GM12878 (cell line): ENCODE data around the gene RALGAPA2. TPM values are rescaled to one million over a fixed set of nuclear protein-coding genes. Genes with fewer than 3 reads are reported as not detected.

Experiments used
- ATAC-seq: fragments of 200-7000 bp; cut with Tn5 transposase; 3 replicates; pipeline ENCODE4 v1.9.1; 2020; ENCODE audit warnings: mild to moderate bottlenecking, moderate library complexity
- BruUV-seq: library from RNA; stranded (reverse); fragments of 400-500 nt; replicated peaks from 2 replicates; lab custom pipeline; 2021; lab: Mats Ljungman, UMichigan
- CTCF ChIA-PET: fragments of 300-600 bp; sonication (Branson Sonifier 250); formaldehyde crosslinking; extraction: SDS; loops from one replicate; lab custom pipeline; 2021; ENCODE audit warnings: inconsistent platforms; lab: Yijun Ruan, JAX
- POLR2A ChIA-PET: fragments of 350-600 bp; formaldehyde crosslinking; extraction: SDS; loops from one replicate; lab custom pipeline; 2021; ENCODE audit warnings: inconsistent platforms; lab: Charles Lee
- RAD21 ChIA-PET: fragments of 300-600 bp; sonication (Branson Sonifier 250); formaldehyde crosslinking; loops from one replicate; lab custom pipeline; 2023; ENCODE audit warnings: antibody characterized with exemption; ENCODE audit not compliant: unreplicated experiment; lab: Charles Lee
- SMC1A ChIA-PET: fragments of 300-600 bp; sonication (Branson Sonifier 250); formaldehyde crosslinking; loops from one replicate; lab custom pipeline; 2023; ENCODE audit not compliant: unreplicated experiment, uncharacterized antibody; lab: Charles Lee
- DNase-seq: peaks from one replicate; pipeline ENCODE4 v3.0.0-alpha.2; 2011; ENCODE audit warnings: low read depth, low spot score
- FAIRE-seq: peaks from 3 replicates; lab custom pipeline; 2011; peaks lifted over from hg19 to GRCh38; lab: Jason Lieb, UNC
- H2AFZ ChIP-seq: 2 replicates; pipeline ENCODE4 v1.6.0; 2011; ENCODE audit warnings: low read depth, low read length, control low read depth; ENCODE audit not compliant: control insufficient read depth
- H3K27ac ChIP-seq: 2 replicates; pipeline ENCODE4 v1.5.1; 2011; ENCODE audit warnings: control low read depth; ENCODE audit not compliant: control insufficient read depth, insufficient read depth
- H3K27me3 ChIP-seq, 2 experiments: replicated peaks in 1 of 2; 2 replicates each; pipeline versions ENCODE4 v1.6.0 to v1.6.1; 2011; ENCODE audit warnings: low read length in 1 of 2; ENCODE audit not compliant: control insufficient read depth in 2 of 2, insufficient read depth in 2 of 2
- H3K36me3 ChIP-seq, 2 experiments: 2 replicates each; pipeline ENCODE4 v1.5.1; 2011; ENCODE audit warnings: low read length in 1 of 2; ENCODE audit not compliant: control insufficient read depth in 2 of 2, insufficient read depth in 2 of 2
- H3K4me1 ChIP-seq: 2 replicates; pipeline ENCODE4 v1.6.1; 2011; ENCODE audit warnings: mild to moderate bottlenecking, low read length, moderate library complexity, mixed read lengths; ENCODE audit not compliant: control insufficient read depth, insufficient read depth
- H3K4me2 ChIP-seq: 2 replicates; pipeline ENCODE4 v1.6.0; 2011; ENCODE audit warnings: control low read depth; ENCODE audit not compliant: control insufficient read depth, insufficient read depth
- H3K4me3 ChIP-seq: fragments of 200-600 bp; sonication (generic); 2 replicates; pipeline ENCODE4 v1.5.1; 2016
- H3K79me2 ChIP-seq: 2 replicates; pipeline ENCODE4 v1.6.0; 2011; ENCODE audit warnings: low read length; ENCODE audit not compliant: control insufficient read depth, insufficient read depth
- H3K9ac ChIP-seq: 2 replicates; pipeline ENCODE4 v1.8.0; 2011; ENCODE audit warnings: low read length, control low read depth, mixed read lengths; ENCODE audit not compliant: control insufficient read depth, insufficient read depth
- H3K9me3 ChIP-seq: replicated peaks from 3 replicates; pipeline ENCODE4 v1.5.1; 2011; ENCODE audit warnings: mild to moderate bottlenecking, low read length; ENCODE audit not compliant: control insufficient read depth, insufficient read depth
- H4K20me1 ChIP-seq: 2 replicates; pipeline ENCODE4 v1.6.0; 2011; ENCODE audit not compliant: control insufficient read depth, insufficient read depth
- BMI1 ChIP-seq: fragments of 450-650 bp; IDR thresholded peaks from 2 replicates; pipeline ENCODE4 v1.6.1; 2016; ENCODE audit warnings: mild to moderate bottlenecking, moderate library complexity, borderline replicate concordance
- GABPA ChIP-seq: IDR thresholded peaks from 2 replicates; pipeline ENCODE4 v1.6.1; 2014; ENCODE audit warnings: antibody characterized with exemption, low read depth, mild to moderate bottlenecking, inconsistent platforms
- MTA2 ChIP-seq: fragments of 450-650 bp; IDR thresholded peaks from 2 replicates; pipeline ENCODE4 v1.6.1; 2016; ENCODE audit warnings: low read depth, mild to moderate bottlenecking, moderate library complexity
- MXI1 ChIP-seq: fragments of 150-350 bp; IDR thresholded peaks from 2 replicates; pipeline ENCODE4 v1.6.1; 2011; ENCODE audit warnings: low read depth, mild to moderate bottlenecking, inconsistent platforms, low read length, improper control_type of control experiment
- NRF1 ChIP-seq: conservative IDR thresholded peaks from 2 replicates; pipeline ENCODE4 v1.6.1; 2011; ENCODE audit warnings: mild to moderate bottlenecking, low read depth, low read length, improper control_type of control experiment
- RBBP5 ChIP-seq: fragments of 200-600 bp; sonication (generic); conservative IDR thresholded peaks from 2 replicates; pipeline ENCODE4 v1.6.1; 2016
- SIX5 ChIP-seq: IDR thresholded peaks from 2 replicates; pipeline ENCODE4 v1.6.1; 2011; ENCODE audit warnings: mild to moderate bottlenecking, low read depth, low read length, moderate library complexity; ENCODE audit not compliant: severe bottlenecking
- ZSCAN29 ChIP-seq: fragments of 450-650 bp; IDR thresholded peaks from 2 replicates; pipeline ENCODE4 v1.6.1; 2017; ENCODE audit warnings: mild to moderate bottlenecking, moderate library complexity
- ZZZ3 ChIP-seq: IDR thresholded peaks from 2 replicates; pipeline ENCODE4 v1.6.1; 2011; ENCODE audit warnings: low read depth; ENCODE audit not compliant: control insufficient read depth, insufficient read length
- WGBS: methylation state at CpG from one replicate; pipeline ENCODE4 v1.1.6; 2016; ENCODE audit warnings: low lambda C conversion rate; ENCODE audit not compliant: insufficient replicate concordance, insufficient coverage; ENCODE audit errors: missing lambda C conversion rate; 5-methylcytosine and 5-hydroxymethylcytosine counted together
- in situ Hi-C: fragments of 300-500 bp; cut with MboI; formaldehyde crosslinking; loops from 9 replicates; pipeline ENCODE4 v1.14.3; 2018; ENCODE audit warnings: mixed read lengths
- intact Hi-C: fragments of 100-400 bp; cut with micrococcal nuclease; formaldehyde crosslinking; loops from one replicate; pipeline ENCODE4 v1.14.2; 2022; ENCODE audit not compliant: unreplicated experiment
- polyA plus RNA-seq, 11 experiments: library from polyadenylated mRNA; depleted of rRNA in 4 of 11; unstranded in 6 of 11; stranded (reverse) in 5 of 11; fragments of >200 nt; fragmentation: Nextera tagmentation in 4 of 11; fragmentation: Illumina TruSeq in 1 of 11; extraction: Ambion mirVana in 4 of 11; extraction: Trizol in 1 of 11; gene quantifications; 1 replicate in 1 of 11; 2 replicates in 10 of 11; pipeline versions ENCODE4 v1.2.1 to v1.2.3, GENCODE V29; 2011 to 2016; ENCODE audit warnings: inconsistent platforms in 2 of 11, missing spikeins in 2 of 11, low read depth in 1 of 11
- total RNA-seq, 4 experiments: library from RNA; depleted of rRNA in 3 of 4; stranded (reverse); fragments of >200 nt in 3 of 4; fragmentation: Illumina TruSeq in 1 of 4; extraction: Trizol in 1 of 4; gene quantifications; 2 replicates each; pipeline versions ENCODE4 v1.2.1 to v1.2.3, GENCODE V29; 2013 to 2021
- TF ChIP-seq, protein P1 (sequence below): fragments of 450-650 bp; conservative IDR thresholded peaks from 2 replicates; pipeline ENCODE4 v1.6.1; 2017; ENCODE audit warnings: mild to moderate bottlenecking, moderate library complexity
- TF ChIP-seq, protein P2 (sequence below): fragments of 450-650 bp; IDR thresholded peaks from 2 replicates; pipeline ENCODE4 v1.6.1; 2018; ENCODE audit warnings: borderline replicate concordance, mild to moderate bottlenecking; ENCODE audit not compliant: partially characterized antibody

The RALGAPA2 gene
- total and polyA plus RNA-seq, 10 of the 15 experiments (the other 5 are each of a cell fraction or from before 2014, with no cell fraction given): 2.9 to 29.4 (median 19.6) TPM

DNA sequence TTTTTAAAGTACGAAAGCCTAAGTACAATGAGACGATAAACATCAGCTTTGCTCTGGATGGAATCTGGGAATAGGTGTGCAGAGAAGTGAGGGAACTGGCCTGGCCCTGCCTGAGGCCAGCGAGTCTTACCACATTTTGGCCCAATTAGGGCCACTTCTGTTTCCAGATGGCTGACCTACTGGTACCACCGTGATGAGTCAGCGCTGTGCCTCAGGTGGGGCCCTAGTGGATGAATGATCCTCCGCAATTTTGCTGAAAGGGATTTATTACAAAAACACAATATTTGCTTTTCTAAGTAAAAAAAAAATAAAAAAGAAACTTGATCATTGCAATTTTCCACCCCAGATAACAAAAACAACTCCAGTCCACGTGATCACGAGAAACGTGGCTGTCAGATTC is 322.1 kb downstream of the RALGAPA2 start:
- Histone ChIP-seq H3K9ac (no peak overlapping the region), H3K79me2 (no peaks in the 10 kb centered on the region)

More for the DNA sequence above, 322.1 kb downstream of the RALGAPA2 start:
- no peak overlapping the region for H3K4me2 ChIP-seq
- intact Hi-C loops: no loop called here
- H3K36me3 ChIP-seq: peaks cover 0 to 7% of the 10 kb centered on the region in 2 experiments; a peak in 2 of 4 replicates
- SMC1A ChIA-PET: no interaction called here
- no peaks in the 10 kb centered on the region for H3K9me3 ChIP-seq
- DNase-seq (no peak), ATAC-seq (no peak), FAIRE-seq (no peak)
- no peaks in the 10 kb centered on the region for H3K4me1 ChIP-seq
- POLR2A ChIA-PET: no interaction called here
- in situ Hi-C loops: no loop called here
- no peak overlapping the region for H3K27ac ChIP-seq
- CTCF ChIA-PET: no interaction called here
- H3K27me3 ChIP-seq: no peaks in the 10 kb centered on the region
- TF ChIP-seq, protein P1, sequence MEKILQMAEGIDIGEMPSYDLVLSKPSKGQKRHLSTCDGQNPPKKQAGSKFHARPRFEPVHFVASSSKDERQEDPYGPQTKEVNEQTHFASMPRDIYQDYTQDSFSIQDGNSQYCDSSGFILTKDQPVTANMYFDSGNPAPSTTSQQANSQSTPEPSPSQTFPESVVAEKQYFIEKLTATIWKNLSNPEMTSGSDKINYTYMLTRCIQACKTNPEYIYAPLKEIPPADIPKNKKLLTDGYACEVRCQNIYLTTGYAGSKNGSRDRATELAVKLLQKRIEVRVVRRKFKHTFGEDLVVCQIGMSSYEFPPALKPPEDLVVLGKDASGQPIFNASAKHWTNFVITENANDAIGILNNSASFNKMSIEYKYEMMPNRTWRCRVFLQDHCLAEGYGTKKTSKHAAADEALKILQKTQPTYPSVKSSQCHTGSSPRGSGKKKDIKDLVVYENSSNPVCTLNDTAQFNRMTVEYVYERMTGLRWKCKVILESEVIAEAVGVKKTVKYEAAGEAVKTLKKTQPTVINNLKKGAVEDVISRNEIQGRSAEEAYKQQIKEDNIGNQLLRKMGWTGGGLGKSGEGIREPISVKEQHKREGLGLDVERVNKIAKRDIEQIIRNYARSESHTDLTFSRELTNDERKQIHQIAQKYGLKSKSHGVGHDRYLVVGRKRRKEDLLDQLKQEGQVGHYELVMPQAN: no peak
- TF ChIP-seq MTA2 (no peak), ZZZ3 (no peak), ZSCAN29 (no peak), NRF1 (no peak), MXI1 (no peak), SIX5 (no peak), RBBP5 (no peak), GABPA (no peak), BMI1 (no peak)
- TF ChIP-seq, protein P2, sequence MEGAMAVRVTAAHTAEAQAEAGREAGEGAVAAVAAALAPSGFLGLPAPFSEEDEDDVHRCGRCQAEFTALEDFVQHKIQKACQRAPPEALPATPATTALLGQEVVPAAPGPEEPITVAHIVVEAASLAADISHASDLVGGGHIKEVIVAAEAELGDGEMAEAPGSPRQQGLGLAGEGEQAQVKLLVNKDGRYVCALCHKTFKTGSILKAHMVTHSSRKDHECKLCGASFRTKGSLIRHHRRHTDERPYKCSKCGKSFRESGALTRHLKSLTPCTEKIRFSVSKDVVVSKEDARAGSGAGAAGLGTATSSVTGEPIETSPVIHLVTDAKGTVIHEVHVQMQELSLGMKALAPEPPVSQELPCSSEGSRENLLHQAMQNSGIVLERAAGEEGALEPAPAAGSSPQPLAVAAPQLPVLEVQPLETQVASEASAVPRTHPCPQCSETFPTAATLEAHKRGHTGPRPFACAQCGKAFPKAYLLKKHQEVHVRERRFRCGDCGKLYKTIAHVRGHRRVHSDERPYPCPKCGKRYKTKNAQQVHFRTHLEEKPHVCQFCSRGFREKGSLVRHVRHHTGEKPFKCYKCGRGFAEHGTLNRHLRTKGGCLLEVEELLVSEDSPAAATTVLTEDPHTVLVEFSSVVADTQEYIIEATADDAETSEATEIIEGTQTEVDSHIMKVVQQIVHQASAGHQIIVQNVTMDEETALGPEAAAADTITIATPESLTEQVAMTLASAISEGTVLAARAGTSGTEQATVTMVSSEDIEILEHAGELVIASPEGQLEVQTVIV: no peak
- RAD21 ChIA-PET: no interaction called here
- no peak overlapping the region for H2AFZ ChIP-seq
- 85% methylated on average over 9 of the region's 9 CpGs for WGBS
- no peak overlapping the region for H3K4me3 ChIP-seq
- BruUV-seq: no TSS peak
- H4K20me1 ChIP-seq: no peaks in the 10 kb centered on the region
